ENCODE measurements around the gene DMBT1. TPM values are rescaled to one million over a fixed set of nuclear protein-coding genes. Genes with fewer than 3 reads are reported as not detected.

DMBT1 gene
- total RNA-seq, 1 experiment from 2014 or later, result 0.62 TPM

GRCh38 chr10:122561212-122561611, 658 bp downstream of the DMBT1 start:
- Histone ChIP-seq H3F3A (ENCODE audit: low read length, unreplicated experiment) (no peaks in the 10 kb centered on the region), H4K20me1 (ENCODE audit: low read length) (no peaks in the 10 kb centered on the region), H3K4me1 (ENCODE audit: insufficient read depth, low read length) (peaks cover 30% of the 10 kb centered on the region), H3K36me3 (ENCODE audit: low read depth, low read length) (no peaks in the 10 kb centered on the region; the same call in 1 of the 2 replicates), H3K27me3 (ENCODE audit: low read length) (peaks cover 5% of the 10 kb centered on the region; the same call in 1 of the 2 replicates), H3K9ac (ENCODE audit: low read length) (no peak overlapping the region), H3K79me2 (ENCODE audit: low read length) (no peaks in the 10 kb centered on the region), H3K27ac (ENCODE audit: low read length) (peak overlapping the region; percentile 21), H2AFZ (ENCODE audit: low read length) (no peak overlapping the region), H3K9me3 (ENCODE audit: low read length) (no peaks in the 10 kb centered on the region), H3K9me2 (replicated peaks; ENCODE audit: low read length) (no peaks in the 10 kb centered on the region), H3K4me3 (ENCODE audit: low read length) (no peak overlapping the region), H3K4me2 (ENCODE audit: low read length) (peak overlapping the region; percentile 28)
- DNase-seq (peak; percentile 67), ATAC-seq (peak; percentile 76)
- TF ChIP-seq, protein P1, sequence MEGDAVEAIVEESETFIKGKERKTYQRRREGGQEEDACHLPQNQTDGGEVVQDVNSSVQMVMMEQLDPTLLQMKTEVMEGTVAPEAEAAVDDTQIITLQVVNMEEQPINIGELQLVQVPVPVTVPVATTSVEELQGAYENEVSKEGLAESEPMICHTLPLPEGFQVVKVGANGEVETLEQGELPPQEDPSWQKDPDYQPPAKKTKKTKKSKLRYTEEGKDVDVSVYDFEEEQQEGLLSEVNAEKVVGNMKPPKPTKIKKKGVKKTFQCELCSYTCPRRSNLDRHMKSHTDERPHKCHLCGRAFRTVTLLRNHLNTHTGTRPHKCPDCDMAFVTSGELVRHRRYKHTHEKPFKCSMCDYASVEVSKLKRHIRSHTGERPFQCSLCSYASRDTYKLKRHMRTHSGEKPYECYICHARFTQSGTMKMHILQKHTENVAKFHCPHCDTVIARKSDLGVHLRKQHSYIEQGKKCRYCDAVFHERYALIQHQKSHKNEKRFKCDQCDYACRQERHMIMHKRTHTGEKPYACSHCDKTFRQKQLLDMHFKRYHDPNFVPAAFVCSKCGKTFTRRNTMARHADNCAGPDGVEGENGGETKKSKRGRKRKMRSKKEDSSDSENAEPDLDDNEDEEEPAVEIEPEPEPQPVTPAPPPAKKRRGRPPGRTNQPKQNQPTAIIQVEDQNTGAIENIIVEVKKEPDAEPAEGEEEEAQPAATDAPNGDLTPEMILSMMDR (conservative IDR thresholded peaks at IDR 0.05; ENCODE audit: low read depth, low read length), result no peak
- TF ChIP-seq EZH2 (IDR thresholded peaks at IDR 0.05; ENCODE audit: low read length, unreplicated experiment), result no peak
- TF ChIP-seq EZH2phosphoT487 (IDR thresholded peaks at IDR 0.05; ENCODE audit: borderline replicate concordance, low read length), result no peak
- ChIA-PET POLR2A (ENCODE audit: unreplicated experiment) (interaction anchor here (0.6 kb wide), 2 partner anchors 91 to 420 kb away, joined by 3 read pairs; no protein-coding TSS in a partner anchor), CTCF (interaction anchor here (0.6 kb wide), 1 partner anchor 294 kb away, joined by 3 read pairs; no protein-coding TSS in a partner anchor)
- intact Hi-C loops (cut with micrococcal nuclease), result loop anchor here (5.0 to 10.0 kb wide), 2 partner anchors 124 to 144 kb away; no protein-coding TSS in a partner anchor
- no TSS peak for BruUV-seq (replicated peaks)

DNA sequence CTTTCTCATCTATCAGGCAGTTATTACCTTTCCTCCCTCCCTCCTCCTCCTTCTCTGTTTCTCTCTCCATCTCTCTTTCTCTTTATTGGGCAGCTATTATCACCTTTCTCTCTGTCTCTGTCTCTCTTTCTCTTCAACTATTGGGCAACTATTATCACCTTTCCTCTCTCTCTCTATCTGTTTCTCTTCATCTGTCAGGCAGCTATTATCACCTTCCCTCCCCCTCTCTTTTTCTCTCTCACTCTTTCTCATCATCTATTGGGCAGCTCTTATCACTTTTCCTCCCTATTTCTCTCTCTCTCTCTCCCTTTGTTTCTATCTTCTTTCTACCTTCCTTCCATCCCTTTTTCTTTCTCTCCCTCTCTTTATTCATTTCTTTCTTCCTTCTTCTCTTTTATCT, 1.2 kb downstream of the DMBT1 start:
- Histone ChIP-seq H3K4me2 (ENCODE audit: low read length) (peak overlapping the region; percentile 28; the same call in 1 of the 2 replicates), H3K4me3 (ENCODE audit: low read length) (no peak overlapping the region), H2AFZ (ENCODE audit: low read length) (no peak overlapping the region), H3K27ac (ENCODE audit: low read length) (no peak overlapping the region), H3K36me3 (ENCODE audit: low read depth, low read length) (no peaks in the 10 kb centered on the region; the same call in 1 of the 2 replicates), H3F3A (ENCODE audit: low read length, unreplicated experiment) (no peaks in the 10 kb centered on the region), H3K79me2 (ENCODE audit: low read length) (no peaks in the 10 kb centered on the region), H3K4me1 (ENCODE audit: insufficient read depth, low read length) (peaks cover 30% of the 10 kb centered on the region), H3K27me3 (ENCODE audit: low read length) (peaks cover 5% of the 10 kb centered on the region; the same call in 1 of the 2 replicates), H3K9ac (ENCODE audit: low read length) (no peak overlapping the region), H3K9me2 (replicated peaks; ENCODE audit: low read length) (no peaks in the 10 kb centered on the region), H4K20me1 (ENCODE audit: low read length) (no peaks in the 10 kb centered on the region), H3K9me3 (ENCODE audit: low read length) (no peaks in the 10 kb centered on the region)
- ATAC-seq (no peak), DNase-seq (no peak)
- no peak for TF ChIP-seq EZH2phosphoT487 (IDR thresholded peaks at IDR 0.05; ENCODE audit: borderline replicate concordance, low read length)
- no peak for TF ChIP-seq EZH2 (IDR thresholded peaks at IDR 0.05; ENCODE audit: low read length, unreplicated experiment)
- ChIA-PET CTCF (interaction anchor here (0.6 kb wide), 1 partner anchor 294 kb away, joined by 3 read pairs; no protein-coding TSS in a partner anchor), POLR2A (ENCODE audit: unreplicated experiment) (no interaction called here)
- intact Hi-C loops (cut with micrococcal nuclease), result loop anchor here (5.0 to 10.0 kb wide), 2 partner anchors 124 to 143 kb away; no protein-coding TSS in a partner anchor
- BruUV-seq (replicated peaks), result no TSS peak

GRCh38 chr10:122564980-122565379, 4.4 kb downstream of the DMBT1 start:
- DNase-seq, result no peak
- no peak for ATAC-seq
- no peak overlapping the region for H3K4me3 ChIP-seq (ENCODE audit: low read length)
- intact Hi-C loops (cut with micrococcal nuclease), result loop anchor here (1.0 to 10.0 kb wide), 6 partner anchors 40 to 268 kb away; no protein-coding TSS in a partner anchor
- no TSS peak for BruUV-seq (replicated peaks)
- ChIA-PET POLR2A (ENCODE audit: unreplicated experiment) (no interaction called here), CTCF (interaction anchor here (0.8 to 1.7 kb wide), 8 partner anchors 34 to 266 kb away, joined by 3 to 9 read pairs (median 6); no protein-coding TSS in a partner anchor)
- H3K79me2 ChIP-seq (ENCODE audit: low read length), result no peaks in the 10 kb centered on the region
- H3K27me3 ChIP-seq (ENCODE audit: low read length), result peaks cover 5% of the 10 kb centered on the region; the same call in 1 of the 2 replicates
- H3K9me2 ChIP-seq (replicated peaks; ENCODE audit: low read length), result no peaks in the 10 kb centered on the region
- no peak overlapping the region for H3K9ac ChIP-seq (ENCODE audit: low read length)
- H3K4me1 ChIP-seq (ENCODE audit: insufficient read depth, low read length), result peaks cover 21% of the 10 kb centered on the region
- TF ChIP-seq EZH2phosphoT487 (IDR thresholded peaks at IDR 0.05; ENCODE audit: borderline replicate concordance, low read length) (no peak), EZH2 (IDR thresholded peaks at IDR 0.05; ENCODE audit: low read length, unreplicated experiment) (no peak)
- TF ChIP-seq, protein P1 (conservative IDR thresholded peaks at IDR 0.05; ENCODE audit: low read depth, low read length), result no peak
- H3K27ac ChIP-seq (ENCODE audit: low read length), result no peak overlapping the region
- no peaks in the 10 kb centered on the region for H3F3A ChIP-seq (ENCODE audit: low read length, unreplicated experiment)
- no peaks in the 10 kb centered on the region for H3K9me3 ChIP-seq (ENCODE audit: low read length)
- no peak overlapping the region for H3K4me2 ChIP-seq (ENCODE audit: low read length)
- no peaks in the 10 kb centered on the region; the same call in 1 of the 2 replicates for H3K36me3 ChIP-seq (ENCODE audit: low read depth, low read length)
- no peak overlapping the region for H2AFZ ChIP-seq (ENCODE audit: low read length)
- H4K20me1 ChIP-seq (ENCODE audit: low read length), result no peaks in the 10 kb centered on the region

All from PC-3 (cell line).